OCI-LY3 (cell line): ENCODE data around the gene IRAK1.

Experiments used
- CTCF ChIP-seq: fragments of 200-600, 300-600 bp; sonication (generic); IDR thresholded peaks from 2 replicates; pipeline ENCODE4 v1.5.1; 2014; ENCODE audit warnings: antibody characterized with exemption, low read length, low read depth
- EZH2phosphoT487 ChIP-seq: fragments of 200-600 bp; shearing (Covaris generic); IDR thresholded peaks from 2 replicates; pipeline ENCODE4 v1.6.1; 2018; ENCODE audit warnings: antibody characterized with exemption, mixed run types, low read depth

- TF ChIP-seq CTCF (no peak), EZH2phosphoT487 (no peak)
Measured at GRCh38 chrX:154037754-154038153, 18.1 kb upstream of the IRAK1 start.
